HG02571 (cell line): ENCODE results near the gene EPB41L4B.

Experiments used
- ATAC-seq: cut with Tn5 transposase; IDR thresholded peaks from one replicate; pipeline ENCODE4 v1.9.1; 2021; ENCODE audit warnings: mild to moderate bottlenecking, moderate library complexity; ENCODE audit not compliant: unreplicated experiment

The EPB41L4B gene

GRCh38 chr9:109270971-109271925, 49.6 kb downstream of the EPB41L4B start:
- no peak for ATAC-seq

GRCh38 chr9:109270441-109270840, 50.4 kb downstream of the EPB41L4B start:
- no peak for ATAC-seq

GRCh38 chr9:109269839-109270238, 51.0 kb downstream of the EPB41L4B start:
- ATAC-seq, result no peak

GRCh38 chr9:109269081-109269480, 51.8 kb downstream of the EPB41L4B start:
- no peak for ATAC-seq

GRCh38 chr9:109267555-109267954, 53.3 kb downstream of the EPB41L4B start:
- ATAC-seq, result no peak

GRCh38 chr9:109264877-109265587, 55.8 kb downstream of the EPB41L4B start:
- ATAC-seq, result no peak

- no peak for ATAC-seq
These were observed 57.5 kb downstream of the EPB41L4B start for GRCh38 chr9:109263358-109263757.

- ATAC-seq, result no peak
These were observed 62.2 kb downstream of the EPB41L4B start for GRCh38 chr9:109258481-109259302.

- ATAC-seq, result no peak
These were observed 64.5 kb downstream of the EPB41L4B start for GRCh38 chr9:109256336-109256735.

- ATAC-seq, result no peak
These were observed 65.5 kb downstream of the EPB41L4B start for GRCh38 chr9:109255394-109255793.

- ATAC-seq, result no peak
These were observed 66.5 kb downstream of the EPB41L4B start for GRCh38 chr9:109254317-109254716.

GRCh38 chr9:109253637-109254284, 67.1 kb downstream of the EPB41L4B start:
- no peak for ATAC-seq

- ATAC-seq, result no peak
These were observed 67.6 kb downstream of the EPB41L4B start for GRCh38 chr9:109253241-109253636.

- no peak for ATAC-seq
These were observed 68.6 kb downstream of the EPB41L4B start for GRCh38 chr9:109252291-109252690.

- no peak for ATAC-seq
These were observed 69.1 kb downstream of the EPB41L4B start for GRCh38 chr9:109251776-109252106.

- ATAC-seq, result no peak
These were observed 69.6 kb downstream of the EPB41L4B start for GRCh38 chr9:109251080-109251775.

- no peak for ATAC-seq
These were observed 70.1 kb downstream of the EPB41L4B start for GRCh38 chr9:109250771-109251079.

- ATAC-seq, result no peak
These were observed 70.5 kb downstream of the EPB41L4B start for GRCh38 chr9:109250311-109250741.

GRCh38 chr9:109249615-109250014, 71.2 kb downstream of the EPB41L4B start:
- ATAC-seq, result no peak

- ATAC-seq, result no peak
These were observed 72.7 kb downstream of the EPB41L4B start for GRCh38 chr9:109248133-109248581.
